ENCODE results near the gene CEP170B.

DNA sequence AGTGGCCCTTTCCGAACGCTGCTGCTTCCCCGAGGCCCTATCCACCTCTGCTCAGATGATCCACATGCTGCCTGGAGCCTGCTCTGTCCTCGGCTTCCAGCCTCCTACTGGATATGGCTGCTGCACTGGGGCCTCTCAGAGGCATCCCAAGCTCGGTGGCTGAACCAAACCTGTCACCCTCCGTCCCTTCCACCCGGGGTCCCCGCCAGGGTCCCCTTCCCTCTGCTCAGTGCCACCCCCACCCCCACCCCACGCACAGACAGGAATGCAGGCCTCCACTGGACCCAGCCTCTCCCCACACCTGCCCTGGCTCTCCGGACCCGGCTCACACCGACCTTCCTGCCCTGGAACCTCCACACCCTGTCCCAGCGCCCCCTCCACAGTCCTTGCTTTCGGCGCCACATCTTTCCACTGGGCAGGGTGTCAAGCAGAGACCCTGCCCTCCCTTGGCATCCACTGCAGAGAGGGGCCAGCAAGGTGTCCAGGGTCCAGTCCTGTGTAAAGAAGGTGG lies 6.1 kb downstream of the CEP170B start:
- TF ChIP-seq, protein P1, sequence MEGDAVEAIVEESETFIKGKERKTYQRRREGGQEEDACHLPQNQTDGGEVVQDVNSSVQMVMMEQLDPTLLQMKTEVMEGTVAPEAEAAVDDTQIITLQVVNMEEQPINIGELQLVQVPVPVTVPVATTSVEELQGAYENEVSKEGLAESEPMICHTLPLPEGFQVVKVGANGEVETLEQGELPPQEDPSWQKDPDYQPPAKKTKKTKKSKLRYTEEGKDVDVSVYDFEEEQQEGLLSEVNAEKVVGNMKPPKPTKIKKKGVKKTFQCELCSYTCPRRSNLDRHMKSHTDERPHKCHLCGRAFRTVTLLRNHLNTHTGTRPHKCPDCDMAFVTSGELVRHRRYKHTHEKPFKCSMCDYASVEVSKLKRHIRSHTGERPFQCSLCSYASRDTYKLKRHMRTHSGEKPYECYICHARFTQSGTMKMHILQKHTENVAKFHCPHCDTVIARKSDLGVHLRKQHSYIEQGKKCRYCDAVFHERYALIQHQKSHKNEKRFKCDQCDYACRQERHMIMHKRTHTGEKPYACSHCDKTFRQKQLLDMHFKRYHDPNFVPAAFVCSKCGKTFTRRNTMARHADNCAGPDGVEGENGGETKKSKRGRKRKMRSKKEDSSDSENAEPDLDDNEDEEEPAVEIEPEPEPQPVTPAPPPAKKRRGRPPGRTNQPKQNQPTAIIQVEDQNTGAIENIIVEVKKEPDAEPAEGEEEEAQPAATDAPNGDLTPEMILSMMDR (conservative IDR thresholded peaks at IDR 0.05; ENCODE audit: low read length), result no peak
- no peak for TF ChIP-seq EZH2phosphoT487 (IDR thresholded peaks at IDR 0.05; ENCODE audit: borderline replicate concordance)

Data from Loucy (cell line).